Measurements from ENCODE around the gene TECPR2.

Gene TECPR2

GRCh38 chr14:102496958-102497744 is 134.4 kb downstream of the TECPR2 start:
- TF ChIP-seq CTCF (IDR thresholded peaks at IDR 0.05; ENCODE audit: insufficient read depth, low read length, missing control alignments) = no peak
- no peak overlapping the region for H3K4me3 ChIP-seq (ENCODE audit: low read depth, low read length)
- CTCF ChIA-PET = no interaction called here
- DNase-seq (ENCODE audit: low read depth, low spot score) = no peak
- POLR2A ChIA-PET = no interaction called here

DNA sequence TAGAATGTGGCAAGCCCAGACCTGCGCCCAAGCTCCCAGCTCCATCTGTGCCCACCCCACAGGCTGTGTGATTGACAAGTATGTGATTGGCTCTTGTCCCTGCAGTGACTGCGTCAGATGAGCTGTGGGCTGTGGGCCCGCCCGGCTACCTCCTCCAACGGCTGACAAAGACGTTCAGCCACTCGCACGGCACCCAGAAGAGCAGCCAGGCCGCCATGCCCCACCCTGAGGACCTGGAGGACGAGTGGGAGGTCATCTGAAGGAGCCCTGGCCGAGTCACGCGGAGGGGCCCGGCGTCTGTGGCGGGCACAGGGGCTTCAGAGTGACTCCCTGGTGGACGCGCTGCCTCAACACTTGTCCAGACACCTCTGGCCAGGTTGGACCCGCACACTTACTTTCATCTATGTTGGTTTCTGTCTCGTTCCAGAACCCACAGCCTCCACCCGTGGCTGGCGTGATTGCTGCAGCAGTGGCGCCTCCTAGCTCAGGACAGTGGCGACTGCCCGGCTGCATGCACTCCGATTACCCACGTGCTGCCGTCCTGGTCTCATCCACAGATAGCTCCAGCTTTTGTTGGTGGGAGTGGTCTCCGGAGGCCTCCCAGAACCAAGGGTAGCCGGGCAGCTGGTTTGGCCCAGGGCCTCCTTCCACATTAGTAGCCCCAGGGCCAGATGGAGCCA is 135.4 kb downstream of the TECPR2 start:
- H3K4me3 ChIP-seq (ENCODE audit: low read depth, low read length) = no peak overlapping the region
- peak; percentile 8 for TF ChIP-seq CTCF (IDR thresholded peaks at IDR 0.05; ENCODE audit: insufficient read depth, low read length, missing control alignments)
- DNase-seq (ENCODE audit: low read depth, low spot score) = no peak
- POLR2A ChIA-PET = no interaction called here
- CTCF ChIA-PET = interaction anchor here (0.5 to 0.8 kb wide), 2 partner anchors 25 to 60 kb away, joined by 3 read pairs; no protein-coding TSS in a partner anchor

DNA sequence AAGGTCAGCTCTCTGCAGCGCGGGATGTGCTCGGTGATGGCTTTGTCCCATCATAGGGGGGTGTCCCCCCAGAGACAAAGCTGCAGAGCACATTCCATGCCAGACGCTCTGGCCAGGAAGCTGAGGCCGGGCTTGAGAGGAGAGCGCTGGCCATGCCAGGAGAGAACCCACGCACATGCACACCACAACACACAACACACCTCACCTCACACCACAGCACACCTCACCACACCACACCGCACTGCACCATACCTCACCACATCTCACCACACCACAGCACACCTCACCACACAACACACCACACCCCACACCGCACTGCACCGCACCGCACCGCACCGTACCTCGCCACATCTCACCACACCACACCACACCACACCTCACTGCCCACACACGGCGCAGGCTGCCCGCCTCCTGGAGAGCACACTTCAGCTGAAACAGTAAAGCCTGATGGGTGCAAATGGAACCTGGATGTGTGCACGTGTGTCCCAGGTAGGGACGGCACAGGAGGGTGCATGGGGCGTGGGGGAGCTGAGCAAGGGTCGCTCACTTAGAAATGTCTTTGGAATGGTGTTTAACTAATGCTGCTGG is 136.0 kb downstream of the TECPR2 start:
- no peak overlapping the region for H3K4me3 ChIP-seq (ENCODE audit: low read depth, low read length)
- ChIA-PET POLR2A (no interaction called here), CTCF (interaction anchor here (0.8 kb wide), 1 partner anchor 61 kb away, joined by 3 read pairs; no protein-coding TSS in a partner anchor)
- TF ChIP-seq CTCF (IDR thresholded peaks at IDR 0.05; ENCODE audit: insufficient read depth, low read length, missing control alignments) = no peak
- no peak for DNase-seq (ENCODE audit: low read depth, low spot score)

DNA sequence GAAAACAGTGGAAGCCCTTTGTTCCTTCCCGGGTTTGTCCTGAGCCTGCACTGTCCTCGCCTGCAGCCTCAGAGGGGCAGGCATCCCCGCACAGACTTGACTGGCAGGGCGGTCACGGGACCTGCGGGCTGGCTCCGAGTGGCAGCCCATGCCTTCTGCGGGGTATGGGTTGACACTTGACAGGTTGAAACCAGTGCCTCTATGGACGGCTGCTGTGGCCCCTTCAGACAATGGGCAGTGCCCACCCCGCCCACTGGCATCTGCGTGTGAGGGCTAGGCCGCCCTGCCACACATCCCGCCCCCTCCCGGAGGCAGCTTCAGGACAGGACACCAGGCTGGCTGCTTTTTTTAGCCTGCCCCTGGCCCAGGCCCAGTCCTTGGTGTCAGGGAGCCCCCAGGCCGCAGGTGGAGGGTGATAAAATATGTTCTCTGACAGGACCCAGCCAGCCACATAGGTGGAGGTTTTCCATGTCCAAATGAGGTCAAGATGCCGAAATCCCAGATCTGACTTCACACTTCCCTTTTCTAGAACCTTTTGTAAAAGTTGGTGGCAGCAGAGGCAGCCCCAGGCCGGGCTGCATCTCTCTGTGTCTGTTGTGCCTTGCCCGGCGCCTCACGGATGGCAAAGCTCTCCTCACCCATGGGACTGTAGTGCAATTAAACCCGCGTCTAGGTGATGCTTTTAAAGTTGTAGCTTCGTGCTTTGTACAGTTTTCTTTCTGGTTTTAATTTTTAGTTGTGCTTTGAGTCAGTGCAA is 136.8 kb downstream of the TECPR2 start:
- no peak overlapping the region for H3K4me3 ChIP-seq (ENCODE audit: low read depth, low read length)
- DNase-seq (ENCODE audit: low read depth, low spot score) = no peak

GRCh38 chr14:102500158-102500662 is 137.5 kb downstream of the TECPR2 start:
- CTCF ChIA-PET = interaction anchor here (1.0 to 2.0 kb wide), 4 partner anchors 8 to 62 kb away, joined by 3 to 10 read pairs (median 6); no protein-coding TSS in a partner anchor
- no peak for DNase-seq (ENCODE audit: low read depth, low spot score)

More for the DNA sequence above, 136.8 kb downstream of the TECPR2 start:
- ChIA-PET CTCF (interaction anchor here (1.0 to 1.4 kb wide), 2 partner anchors 9 to 11 kb away, joined by 3 to 4 read pairs; no protein-coding TSS in a partner anchor), POLR2A (no interaction called here)
- no peak for TF ChIP-seq CTCF (IDR thresholded peaks at IDR 0.05; ENCODE audit: insufficient read depth, low read length, missing control alignments)

More at GRCh38 chr14:102500158-102500662, 137.5 kb downstream of the TECPR2 start:
- TF ChIP-seq CTCF (IDR thresholded peaks at IDR 0.05; ENCODE audit: insufficient read depth, low read length, missing control alignments) = no peak
- no peak overlapping the region for H3K4me3 ChIP-seq (ENCODE audit: low read depth, low read length)
- POLR2A ChIA-PET = no interaction called here

Data from AG04449 (cell line).